K562 (cell line): Measurements from ENCODE around the gene AGRN. TPM values are rescaled to one million over a fixed set of nuclear protein-coding genes. Genes with fewer than 3 reads are reported as not detected.

Experiments
- C11orf30 ChIP-seq: fragments of 450-650 bp; IDR thresholded peaks from 2 replicates; pipeline ENCODE4 v1.6.1; 2016; ENCODE audit warnings: low read depth, mild to moderate bottlenecking
- ETS2 ChIP-seq: IDR thresholded peaks from 2 replicates; pipeline ENCODE4 v1.6.1; 2016; ENCODE audit warnings: borderline replicate concordance, missing genetic modification characterization, mild to moderate bottlenecking, moderate library complexity, missing compliant biosample characterization; ENCODE audit not compliant: poor library complexity, severe bottlenecking
- KDM4B ChIP-seq, 2 experiments: fragments of 450-650 bp in 1 of 2; sonication (generic) in 1 of 2; IDR thresholded peaks; 2 replicates each; pipeline ENCODE4 v1.6.1; 2016 to 2017; ENCODE audit warnings: borderline replicate concordance in 2 of 2, antibody characterized with exemption in 1 of 2, low read depth in 1 of 2, mild to moderate bottlenecking in 1 of 2
- KHSRP ChIP-seq: fragments of 450-650 bp; IDR thresholded peaks from 2 replicates; pipeline ENCODE4 v1.6.1; 2017
- MAFG ChIP-seq: fragments of 450-650 bp; conservative IDR thresholded peaks from 2 replicates; pipeline ENCODE4 v1.6.1; 2016; ENCODE audit warnings: missing genetic modification characterization, missing compliant biosample characterization
- ZC3H11A ChIP-seq: IDR thresholded peaks from 2 replicates; pipeline ENCODE4 v1.6.1; 2012; ENCODE audit warnings: low read depth, low read length, improper control_type of control experiment
- ZNF263 ChIP-seq: sonication (generic); formaldehyde crosslinking; IDR thresholded peaks from 2 replicates; pipeline ENCODE4 v1.8.0; 2022; ENCODE audit warnings: mild to moderate bottlenecking, missing genetic modification reagents, borderline replicate concordance
- ZNF347 ChIP-seq: fragments of 450-650 bp; formaldehyde crosslinking; IDR thresholded peaks from 2 replicates; pipeline ENCODE4 v1.4.0; 2020; ENCODE audit warnings: low read depth, mild to moderate bottlenecking, moderate library complexity
- ZNF696 ChIP-seq: fragments of 250-450 bp; sonication (Bioruptor Pico); conservative IDR thresholded peaks from 2 replicates; pipeline ENCODE4 v1.4.0; 2020; ENCODE audit warnings: mild to moderate bottlenecking, moderate library complexity
- ZZZ3 ChIP-seq: fragments of 450-650 bp; IDR thresholded peaks from 2 replicates; pipeline ENCODE4 v1.6.1; 2016; ENCODE audit warnings: antibody characterized with exemption, mild to moderate bottlenecking, moderate library complexity
- polyA plus RNA-seq, 8 experiments: library from polyadenylated mRNA; depleted of rRNA in 4 of 8; stranded (reverse) in 5 of 8; unstranded in 3 of 8; fragments of >200 nt; fragmentation: Nextera tagmentation in 2 of 8; fragmentation: Illumina TruSeq in 1 of 8; extraction: Ambion mirVana in 2 of 8; extraction: Trizol in 1 of 8; gene quantifications; 2 replicates each; pipeline versions ENCODE4 v1.2.1 to v1.2.3, GENCODE V29; 2011 to 2014; ENCODE audit warnings: inconsistent platforms in 1 of 8, missing spikeins in 1 of 8
- total RNA-seq, 7 experiments: library from RNA; depleted of rRNA in 6 of 7; stranded (reverse); fragments of >200 nt in 6 of 7; fragmentation: Illumina TruSeq in 2 of 7; extraction: Trizol in 2 of 7; gene quantifications; 2 replicates each; pipeline versions ENCODE4 v1.2.1 to v1.2.3, GENCODE V29; 2011 to 2021; ENCODE audit warnings: low replicate concordance in 1 of 7
- TF ChIP-seq, protein P1 (sequence below): fragments of 250-450 bp; sonication (Bioruptor Pico); IDR thresholded peaks from 2 replicates; pipeline ENCODE4 v1.5.0; 2022; ENCODE audit warnings: mild to moderate bottlenecking
- TF ChIP-seq, protein P2 (sequence below), 2 experiments: IDR thresholded peaks; 2 replicates each; pipeline ENCODE4 v1.6.1; 2011; ENCODE audit warnings: borderline replicate concordance in 1 of 2, control low read depth in 1 of 2, low read depth in 1 of 2, low read length in 1 of 2, mild to moderate bottlenecking in 1 of 2, mixed read lengths in 1 of 2, moderate library complexity in 1 of 2; ENCODE audit not compliant: insufficient read depth in 1 of 2, insufficient read length in 1 of 2, poor library complexity in 1 of 2, severe bottlenecking in 1 of 2; ENCODE audit errors: extremely low read depth in 1 of 2
- TF ChIP-seq, protein P3 (sequence below): sonication (generic); formaldehyde crosslinking; IDR thresholded peaks from 2 replicates; pipeline ENCODE4 v1.8.0; 2023; ENCODE audit warnings: missing genetic modification reagents, mild to moderate bottlenecking, borderline replicate concordance
- TF ChIP-seq, protein P4 (sequence below): fragments of 450-650 bp; IDR thresholded peaks from 2 replicates; pipeline ENCODE4 v1.6.1; 2016; ENCODE audit warnings: borderline replicate concordance

The AGRN gene
- total and polyA plus RNA-seq, 9 of the 15 experiments (the other 6 are each of a cell fraction or from before 2014, with no cell fraction given), result 0.04 to 111 (median 18.1) TPM

DNA sequence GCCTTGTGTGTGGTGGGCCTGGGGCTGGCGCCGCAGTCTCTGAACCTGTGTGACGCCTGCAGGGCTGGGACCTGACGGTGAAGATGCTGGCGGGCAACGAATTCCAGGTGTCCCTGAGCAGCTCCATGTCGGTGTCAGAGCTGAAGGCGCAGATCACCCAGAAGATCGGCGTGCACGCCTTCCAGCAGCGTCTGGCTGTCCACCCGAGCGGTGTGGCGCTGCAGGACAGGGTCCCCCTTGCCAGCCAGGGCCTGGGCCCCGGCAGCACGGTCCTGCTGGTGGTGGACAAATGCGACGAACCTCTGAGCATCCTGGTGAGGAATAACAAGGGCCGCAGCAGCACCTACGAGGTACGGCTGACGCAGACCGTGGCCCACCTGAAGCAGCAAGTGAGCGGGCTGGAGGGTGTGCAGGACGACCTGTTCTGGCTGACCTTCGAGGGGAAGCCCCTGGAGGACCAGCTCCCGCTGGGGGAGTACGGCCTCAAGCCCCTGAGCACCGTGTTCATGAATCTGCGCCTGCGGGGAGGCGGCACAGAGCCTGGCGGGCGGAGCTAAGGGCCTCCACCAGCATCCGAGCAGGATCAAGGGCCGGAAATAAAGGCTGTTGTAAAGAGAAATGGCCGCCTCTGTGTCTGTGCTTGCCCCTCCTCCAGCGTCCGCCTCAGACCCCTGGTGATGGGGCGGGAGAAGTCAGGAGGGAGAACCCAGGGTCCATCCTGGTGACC, 5.8 kb upstream of the AGRN start (continued):
- TF ChIP-seq, protein P1, sequence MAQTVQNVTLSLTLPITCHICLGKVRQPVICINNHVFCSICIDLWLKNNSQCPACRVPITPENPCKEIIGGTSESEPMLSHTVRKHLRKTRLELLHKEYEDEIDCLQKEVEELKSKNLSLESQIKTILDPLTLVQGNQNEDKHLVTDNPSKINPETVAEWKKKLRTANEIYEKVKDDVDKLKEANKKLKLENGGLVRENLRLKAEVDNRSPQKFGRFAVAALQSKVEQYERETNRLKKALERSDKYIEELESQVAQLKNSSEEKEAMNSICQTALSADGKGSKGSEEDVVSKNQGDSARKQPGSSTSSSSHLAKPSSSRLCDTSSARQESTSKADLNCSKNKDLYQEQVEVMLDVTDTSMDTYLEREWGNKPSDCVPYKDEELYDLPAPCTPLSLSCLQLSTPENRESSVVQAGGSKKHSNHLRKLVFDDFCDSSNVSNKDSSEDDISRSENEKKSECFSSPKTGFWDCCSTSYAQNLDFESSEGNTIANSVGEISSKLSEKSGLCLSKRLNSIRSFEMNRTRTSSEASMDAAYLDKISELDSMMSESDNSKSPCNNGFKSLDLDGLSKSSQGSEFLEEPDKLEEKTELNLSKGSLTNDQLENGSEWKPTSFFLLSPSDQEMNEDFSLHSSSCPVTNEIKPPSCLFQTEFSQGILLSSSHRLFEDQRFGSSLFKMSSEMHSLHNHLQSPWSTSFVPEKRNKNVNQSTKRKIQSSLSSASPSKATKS (CRISPR knock-in tag), result no peak
- TF ChIP-seq MAFG (no peak), C11orf30 (no peak), ZNF347 (no peak), ZC3H11A (no peak), KDM4B (IDR thresholded peaks at IDR 0.05; ENCODE audit: borderline replicate concordance in 2 of 2, low read depth in 1 of 2) (no peak), ZNF696 (0 out of 2 replicates have a peak, but pooled peaks have one; percentile 24), KHSRP (no peak), ETS2 (tag) (no peak), ZZZ3 (no peak), ZNF263 (CRISPR knock-in tag) (peak; percentile 54)
- TF ChIP-seq, protein P2, sequence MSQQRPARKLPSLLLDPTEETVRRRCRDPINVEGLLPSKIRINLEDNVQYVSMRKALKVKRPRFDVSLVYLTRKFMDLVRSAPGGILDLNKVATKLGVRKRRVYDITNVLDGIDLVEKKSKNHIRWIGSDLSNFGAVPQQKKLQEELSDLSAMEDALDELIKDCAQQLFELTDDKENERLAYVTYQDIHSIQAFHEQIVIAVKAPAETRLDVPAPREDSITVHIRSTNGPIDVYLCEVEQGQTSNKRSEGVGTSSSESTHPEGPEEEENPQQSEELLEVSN (IDR thresholded peaks at IDR 0.05; ENCODE audit: borderline replicate concordance in 1 of 2, extremely low read depth in 1 of 2, insufficient read depth in 1 of 2, insufficient read length in 1 of 2, low read depth in 1 of 2, low read length in 1 of 2, poor library complexity in 1 of 2, severe bottlenecking in 1 of 2), result peak in 1 of 2 experiments; percentile 2
- TF ChIP-seq, protein P3, sequence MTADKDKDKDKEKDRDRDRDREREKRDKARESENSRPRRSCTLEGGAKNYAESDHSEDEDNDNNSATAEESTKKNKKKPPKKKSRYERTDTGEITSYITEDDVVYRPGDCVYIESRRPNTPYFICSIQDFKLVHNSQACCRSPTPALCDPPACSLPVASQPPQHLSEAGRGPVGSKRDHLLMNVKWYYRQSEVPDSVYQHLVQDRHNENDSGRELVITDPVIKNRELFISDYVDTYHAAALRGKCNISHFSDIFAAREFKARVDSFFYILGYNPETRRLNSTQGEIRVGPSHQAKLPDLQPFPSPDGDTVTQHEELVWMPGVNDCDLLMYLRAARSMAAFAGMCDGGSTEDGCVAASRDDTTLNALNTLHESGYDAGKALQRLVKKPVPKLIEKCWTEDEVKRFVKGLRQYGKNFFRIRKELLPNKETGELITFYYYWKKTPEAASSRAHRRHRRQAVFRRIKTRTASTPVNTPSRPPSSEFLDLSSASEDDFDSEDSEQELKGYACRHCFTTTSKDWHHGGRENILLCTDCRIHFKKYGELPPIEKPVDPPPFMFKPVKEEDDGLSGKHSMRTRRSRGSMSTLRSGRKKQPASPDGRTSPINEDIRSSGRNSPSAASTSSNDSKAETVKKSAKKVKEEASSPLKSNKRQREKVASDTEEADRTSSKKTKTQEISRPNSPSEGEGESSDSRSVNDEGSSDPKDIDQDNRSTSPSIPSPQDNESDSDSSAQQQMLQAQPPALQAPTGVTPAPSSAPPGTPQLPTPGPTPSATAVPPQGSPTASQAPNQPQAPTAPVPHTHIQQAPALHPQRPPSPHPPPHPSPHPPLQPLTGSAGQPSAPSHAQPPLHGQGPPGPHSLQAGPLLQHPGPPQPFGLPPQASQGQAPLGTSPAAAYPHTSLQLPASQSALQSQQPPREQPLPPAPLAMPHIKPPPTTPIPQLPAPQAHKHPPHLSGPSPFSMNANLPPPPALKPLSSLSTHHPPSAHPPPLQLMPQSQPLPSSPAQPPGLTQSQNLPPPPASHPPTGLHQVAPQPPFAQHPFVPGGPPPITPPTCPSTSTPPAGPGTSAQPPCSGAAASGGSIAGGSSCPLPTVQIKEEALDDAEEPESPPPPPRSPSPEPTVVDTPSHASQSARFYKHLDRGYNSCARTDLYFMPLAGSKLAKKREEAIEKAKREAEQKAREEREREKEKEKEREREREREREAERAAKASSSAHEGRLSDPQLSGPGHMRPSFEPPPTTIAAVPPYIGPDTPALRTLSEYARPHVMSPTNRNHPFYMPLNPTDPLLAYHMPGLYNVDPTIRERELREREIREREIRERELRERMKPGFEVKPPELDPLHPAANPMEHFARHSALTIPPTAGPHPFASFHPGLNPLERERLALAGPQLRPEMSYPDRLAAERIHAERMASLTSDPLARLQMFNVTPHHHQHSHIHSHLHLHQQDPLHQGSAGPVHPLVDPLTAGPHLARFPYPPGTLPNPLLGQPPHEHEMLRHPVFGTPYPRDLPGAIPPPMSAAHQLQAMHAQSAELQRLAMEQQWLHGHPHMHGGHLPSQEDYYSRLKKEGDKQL (CRISPR knock-in tag), result no peak
- TF ChIP-seq, protein P4, sequence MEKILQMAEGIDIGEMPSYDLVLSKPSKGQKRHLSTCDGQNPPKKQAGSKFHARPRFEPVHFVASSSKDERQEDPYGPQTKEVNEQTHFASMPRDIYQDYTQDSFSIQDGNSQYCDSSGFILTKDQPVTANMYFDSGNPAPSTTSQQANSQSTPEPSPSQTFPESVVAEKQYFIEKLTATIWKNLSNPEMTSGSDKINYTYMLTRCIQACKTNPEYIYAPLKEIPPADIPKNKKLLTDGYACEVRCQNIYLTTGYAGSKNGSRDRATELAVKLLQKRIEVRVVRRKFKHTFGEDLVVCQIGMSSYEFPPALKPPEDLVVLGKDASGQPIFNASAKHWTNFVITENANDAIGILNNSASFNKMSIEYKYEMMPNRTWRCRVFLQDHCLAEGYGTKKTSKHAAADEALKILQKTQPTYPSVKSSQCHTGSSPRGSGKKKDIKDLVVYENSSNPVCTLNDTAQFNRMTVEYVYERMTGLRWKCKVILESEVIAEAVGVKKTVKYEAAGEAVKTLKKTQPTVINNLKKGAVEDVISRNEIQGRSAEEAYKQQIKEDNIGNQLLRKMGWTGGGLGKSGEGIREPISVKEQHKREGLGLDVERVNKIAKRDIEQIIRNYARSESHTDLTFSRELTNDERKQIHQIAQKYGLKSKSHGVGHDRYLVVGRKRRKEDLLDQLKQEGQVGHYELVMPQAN, result no peak
